ENCODE measurements around the gene TBC1D16.
"Not testable (repeated sequence)": the region's sequence is repeated elsewhere in the genome, so short reads cannot be mapped to it uniquely, and the experiment has no call there.

TBC1D16 gene

GRCh38 chr17:80000981-80001775 lies 34.5 kb downstream of the TBC1D16 start:
- no peak overlapping the region for H3K4me3 ChIP-seq (ENCODE audit: low read depth, low read length)
- TF ChIP-seq MAX (IDR thresholded peaks at IDR 0.05; ENCODE audit: low read depth, low read length): no peak
- DNase-seq (ENCODE audit: low read depth): no peak

GRCh38 chr17:80000136-80000535 lies 35.5 kb downstream of the TBC1D16 start:
- TF ChIP-seq MAX (IDR thresholded peaks at IDR 0.05; ENCODE audit: low read depth, low read length): no peak
- no peak for TF ChIP-seq POLR2A (IDR thresholded peaks at IDR 0.05; ENCODE audit: extremely low read depth, insufficient read length)
- no peak for TF ChIP-seq CTCF (IDR thresholded peaks at IDR 0.05; ENCODE audit: low read depth, low read length)
- no peak for TF ChIP-seq MYC (IDR thresholded peaks at IDR 0.05; ENCODE audit: low read depth, low read length)
- H3K4me3 ChIP-seq (ENCODE audit: low read depth, low read length): no peak overlapping the region
- no peak for DNase-seq (ENCODE audit: low read depth)

- peak; percentile 98 for DNase-seq (ENCODE audit: low read depth)
- TF ChIP-seq CTCF (IDR thresholded peaks at IDR 0.05; ENCODE audit: low read depth, low read length) (no peak), MYC (IDR thresholded peaks at IDR 0.05; ENCODE audit: low read depth, low read length) (peak; percentile 75)
- peak overlapping the region; percentile 21 for H3K4me3 ChIP-seq (ENCODE audit: low read depth, low read length)
Observed at GRCh38 chr17:79997011-79997660, 38.5 kb downstream of the TBC1D16 start.

- TF ChIP-seq POLR2A (IDR thresholded peaks at IDR 0.05; ENCODE audit: extremely low read depth, insufficient read length) (no peak), CTCF (IDR thresholded peaks at IDR 0.05; ENCODE audit: low read depth, low read length) (no peak), MAX (IDR thresholded peaks at IDR 0.05; ENCODE audit: low read depth, low read length) (no peak), MYC (IDR thresholded peaks at IDR 0.05; ENCODE audit: low read depth, low read length) (no peak)
- peak; percentile 58 for DNase-seq (ENCODE audit: low read depth)
- H3K4me3 ChIP-seq (ENCODE audit: low read depth, low read length): no peak overlapping the region
Observed at GRCh38 chr17:79996291-79996690, 39.4 kb downstream of the TBC1D16 start.

GRCh38 chr17:79995696-79996095 lies 40.0 kb downstream of the TBC1D16 start:
- TF ChIP-seq CTCF (IDR thresholded peaks at IDR 0.05; ENCODE audit: low read depth, low read length): no peak
- H3K4me3 ChIP-seq (ENCODE audit: low read depth, low read length): no peak overlapping the region
- DNase-seq (ENCODE audit: low read depth): no peak

GRCh38 chr17:79994602-79995001 lies 41.1 kb downstream of the TBC1D16 start:
- no peak for TF ChIP-seq CTCF (IDR thresholded peaks at IDR 0.05; ENCODE audit: low read depth, low read length)
- no peak for DNase-seq (ENCODE audit: low read depth)
- H3K4me3 ChIP-seq (ENCODE audit: low read depth, low read length): no peak overlapping the region

GRCh38 chr17:79994228-79994569 lies 41.5 kb downstream of the TBC1D16 start:
- not testable (repeated sequence) for DNase-seq (ENCODE audit: low read depth); H3K4me3 ChIP-seq (ENCODE audit: low read depth, low read length)
